IMR-90 (cell line): ENCODE data around the gene KLF16. TPM values are rescaled to one million over a fixed set of nuclear protein-coding genes. Genes with fewer than 3 reads are reported as not detected.
A peak's percentile ranks its signal among the peaks of the same experiment; 100 is the strongest.

Source experiments
- ATAC-seq: fragments of 200-7000 bp; cut with Tn5 transposase; 2 replicates; pipeline ENCODE4 v1.9.1; 2020; ENCODE audit warnings: low read depth, mild to moderate bottlenecking, moderate library complexity
- BruUV-seq: library from RNA; stranded (reverse); fragments of 400-500 nt; replicated peaks from 2 replicates; lab custom pipeline; 2021; lab: Mats Ljungman, UMichigan
- CTCF ChIA-PET: fragments of 300-600 bp; formaldehyde crosslinking; extraction: SDS; loops from one replicate; lab custom pipeline; 2021; ENCODE audit warnings: antibody characterized with exemption; lab: Yijun Ruan, JAX
- POLR2A ChIA-PET: fragments of 300-600 bp; sonication (Branson Sonifier 250); formaldehyde crosslinking; loops from one replicate; lab custom pipeline; 2022; ENCODE audit warnings: antibody characterized with exemption; ENCODE audit not compliant: unreplicated experiment; lab: Charles Lee
- DNase-seq: peaks from one replicate; pipeline ENCODE4 v3.0.0; 2013
- H2AFZ ChIP-seq: replicated peaks from 2 replicates; pipeline ENCODE3; 2013; ENCODE audit warnings: low read length, mild to moderate bottlenecking; ENCODE audit not compliant: poor library complexity
- H2AK5ac ChIP-seq: 2 replicates; pipeline ENCODE4 v1.6.1; 2013; ENCODE audit warnings: low read depth, low read length, inconsistent platforms
- H2AK9ac ChIP-seq: replicated peaks from 2 replicates; pipeline ENCODE3; 2013; ENCODE audit warnings: mild to moderate bottlenecking, low read depth, low read length, moderate library complexity; ENCODE audit not compliant: poor library complexity
- H2BK120ac ChIP-seq: 2 replicates; pipeline ENCODE4 v1.6.1; 2013; ENCODE audit warnings: low read depth, low read length, inconsistent platforms
- H2BK15ac ChIP-seq: 3 replicates; pipeline ENCODE4 v1.6.1; 2013; ENCODE audit warnings: low read depth, low read length, inconsistent platforms
- H2BK20ac ChIP-seq: 2 replicates; pipeline ENCODE4 v1.6.1; 2013; ENCODE audit warnings: low read depth, mild to moderate bottlenecking, inconsistent platforms, low read length, moderate library complexity
- H2BK5ac ChIP-seq: 2 replicates; pipeline ENCODE4 v1.6.1; 2013; ENCODE audit warnings: mild to moderate bottlenecking, low read depth, low read length, inconsistent platforms; ENCODE audit not compliant: poor library complexity, severe bottlenecking
- H3K14ac ChIP-seq: replicated peaks from 2 replicates; pipeline ENCODE4 v1.6.1; 2013; ENCODE audit warnings: low read depth, low read length, inconsistent platforms
- H3K18ac ChIP-seq: 2 replicates; pipeline ENCODE4 v1.6.1; 2013; ENCODE audit warnings: low read depth, low read length, control low read depth
- H3K23ac ChIP-seq: 2 replicates; pipeline ENCODE4 v1.6.1; 2013; ENCODE audit warnings: low read depth, low read length, inconsistent platforms
- H3K27ac ChIP-seq: 2 replicates; pipeline ENCODE4 v1.5.1; 2013; ENCODE audit warnings: mild to moderate bottlenecking, control low read depth, low read length; ENCODE audit not compliant: insufficient read depth
- H3K27me3 ChIP-seq: 2 replicates; pipeline ENCODE4 v1.6.1; 2013; ENCODE audit warnings: low read length; ENCODE audit not compliant: control insufficient read depth, insufficient read depth
- H3K36me3 ChIP-seq: 2 replicates; pipeline ENCODE4 v1.6.1; 2013; ENCODE audit warnings: low read length, mixed read lengths; ENCODE audit not compliant: control insufficient read depth, insufficient read depth
- H3K4ac ChIP-seq: 2 replicates; pipeline ENCODE4 v1.6.1; 2013; ENCODE audit warnings: low read depth, low read length, inconsistent platforms
- H3K4me1 ChIP-seq: 2 replicates; pipeline ENCODE4 v1.6.1; 2013; ENCODE audit warnings: low read length, mixed read lengths; ENCODE audit not compliant: control insufficient read depth, insufficient read depth
- H3K4me2 ChIP-seq: 2 replicates; pipeline ENCODE4 v1.6.1; 2013; ENCODE audit warnings: low read depth, mild to moderate bottlenecking, control low read depth, low read length, moderate library complexity
- H3K4me3 ChIP-seq: 2 replicates; pipeline ENCODE4 v1.5.1; 2013; ENCODE audit warnings: low read depth, mild to moderate bottlenecking, control low read depth, low read length, moderate library complexity; ENCODE audit not compliant: insufficient read depth
- H3K56ac ChIP-seq: 2 replicates; pipeline ENCODE4 v1.6.1; 2013; ENCODE audit warnings: low read length, inconsistent platforms; ENCODE audit not compliant: insufficient read depth; ENCODE audit errors: extremely low read depth
- H3K79me1 ChIP-seq, 2 experiments: 2 replicates each; pipeline ENCODE4 v1.6.1; 2013; ENCODE audit warnings: low read length in 2 of 2, inconsistent platforms in 1 of 2, low read depth in 1 of 2
- H3K9ac ChIP-seq: 2 replicates; pipeline ENCODE4 v1.6.1; 2013; ENCODE audit warnings: low read depth, low read length, control low read depth
- H3K9me1 ChIP-seq: 2 replicates; pipeline ENCODE4 v1.6.1; 2013; ENCODE audit warnings: low read length, inconsistent platforms; ENCODE audit not compliant: insufficient read depth
- H3K9me3 ChIP-seq: 2 replicates; pipeline ENCODE4 v1.6.1; 2013; ENCODE audit warnings: low read length; ENCODE audit not compliant: control insufficient read depth, insufficient read depth
- H4K20me1 ChIP-seq: 2 replicates; pipeline ENCODE4 v1.6.1; 2013; ENCODE audit warnings: low read length, inconsistent platforms; ENCODE audit not compliant: insufficient read depth
- H4K5ac ChIP-seq: 2 replicates; pipeline ENCODE4 v1.6.1; 2013; ENCODE audit warnings: mild to moderate bottlenecking, low read depth, low read length, control low read depth
- H4K8ac ChIP-seq, 2 experiments: 2 replicates each; pipeline ENCODE4 v1.6.1; 2013; ENCODE audit warnings: low read depth in 2 of 2, low read length in 2 of 2, control low read depth in 1 of 2, inconsistent platforms in 1 of 2
- H4K91ac ChIP-seq: 2 replicates; pipeline ENCODE4 v1.6.1; 2013; ENCODE audit warnings: low read depth, low read length, inconsistent platforms; ENCODE audit not compliant: insufficient read depth
- BHLHE40 ChIP-seq: fragments of 150-350 bp; IDR thresholded peaks from 2 replicates; pipeline ENCODE4 v1.6.1; 2016; ENCODE audit warnings: mild to moderate bottlenecking, low read depth, low read length
- CEBPB ChIP-seq: IDR thresholded peaks from 2 replicates; pipeline ENCODE4 v1.6.1; 2012; ENCODE audit warnings: low read depth, low read length, improper control_type of control experiment
- CHD1 ChIP-seq: IDR thresholded peaks from 2 replicates; pipeline ENCODE4 v1.6.1; 2012; ENCODE audit warnings: low read depth, low read length, improper control_type of control experiment
- CTCF ChIP-seq: conservative IDR thresholded peaks from 2 replicates; pipeline ENCODE4 v1.5.1; 2012; ENCODE audit warnings: mild to moderate bottlenecking, low read depth, low read length, improper control_type of control experiment
- ELK1 ChIP-seq: fragments of 150-350 bp; IDR thresholded peaks from 2 replicates; pipeline ENCODE4 v1.6.1; 2016; ENCODE audit warnings: low read depth, mild to moderate bottlenecking, low read length, moderate library complexity, borderline replicate concordance
- FOS ChIP-seq: fragments of 150-350 bp; IDR thresholded peaks from 2 replicates; pipeline ENCODE4 v1.6.1; 2016; ENCODE audit warnings: low read depth, low read length
- MAFK ChIP-seq: IDR thresholded peaks from 2 replicates; pipeline ENCODE4 v1.6.1; 2012; ENCODE audit warnings: low read depth, low read length, improper control_type of control experiment
- MAZ ChIP-seq: IDR thresholded peaks from 2 replicates; pipeline ENCODE4 v1.6.1; 2012; ENCODE audit warnings: low read depth, mild to moderate bottlenecking, low read length, improper control_type of control experiment, moderate library complexity, borderline replicate concordance
- MXI1 ChIP-seq: IDR thresholded peaks from 2 replicates; pipeline ENCODE4 v1.6.1; 2012; ENCODE audit warnings: low read depth, mild to moderate bottlenecking, low read length, moderate library complexity, borderline replicate concordance
- NFE2L2 ChIP-seq: fragments of 150-350 bp; IDR thresholded peaks from 2 replicates; pipeline ENCODE4 v1.6.1; 2016; ENCODE audit warnings: low read depth, mild to moderate bottlenecking, low read length
- POLR2A ChIP-seq: IDR thresholded peaks from 2 replicates; pipeline ENCODE4 v1.6.1; 2012; ENCODE audit warnings: mild to moderate bottlenecking, low read depth, low read length
- RAD21 ChIP-seq: IDR thresholded peaks from 2 replicates; pipeline ENCODE4 v1.6.1; 2012; ENCODE audit warnings: low read length, improper control_type of control experiment
- RCOR1 ChIP-seq: IDR thresholded peaks from 2 replicates; pipeline ENCODE4 v1.6.1; 2012; ENCODE audit warnings: mild to moderate bottlenecking, low read length, improper control_type of control experiment; ENCODE audit not compliant: insufficient replicate concordance
- RFX5 ChIP-seq: IDR thresholded peaks from 2 replicates; pipeline ENCODE4 v1.8.0; 2012; ENCODE audit warnings: low read depth, mild to moderate bottlenecking, low read length, moderate library complexity
- SMC3 ChIP-seq: fragments of 150-350 bp; IDR thresholded peaks from 2 replicates; pipeline ENCODE4 v1.6.1; 2016; ENCODE audit warnings: low read depth, mild to moderate bottlenecking, antibody characterized with exemption, low read length, moderate library complexity
- USF2 ChIP-seq: fragments of 150-350 bp; IDR thresholded peaks from 2 replicates; pipeline ENCODE4 v1.6.1; 2017; ENCODE audit warnings: mild to moderate bottlenecking, antibody characterized with exemption, low read length, low read depth
- WGBS, 2 experiments: methylation state at CpG; one replicate each; pipeline versions ENCODE4 v1.1.5 to v1.1.7; 2013; ENCODE audit warnings: missing lambda C conversion rate in 2 of 2; ENCODE audit not compliant: insufficient read length in 1 of 2; ENCODE audit errors: extremely low coverage in 2 of 2; 5-methylcytosine and 5-hydroxymethylcytosine counted together
- dilution Hi-C: fragments of 300-500 bp; cut with HindIII; formaldehyde crosslinking; loops from one replicate; pipeline ENCODE4 v1.14.3; 2018; ENCODE audit warnings: low sequenced_read_pairs; ENCODE audit not compliant: unreplicated experiment
- in situ Hi-C: fragments of 300-500 bp; cut with MboI; formaldehyde crosslinking; loops from 3 replicates; pipeline ENCODE4 v1.14.3; 2019; ENCODE audit warnings: low sequenced_read_pairs, inconsistent platforms, mixed read lengths
- intact Hi-C: fragments of 100-400 bp; cut with micrococcal nuclease; formaldehyde crosslinking; loops from 2 replicates; pipeline ENCODE4 v1.10.0; 2022
- polyA plus RNA-seq, 3 experiments: library from polyadenylated mRNA; depleted of rRNA; stranded (reverse); fragments of >200 nt; gene quantifications; 2 replicates each; pipeline ENCODE4 v1.2.3, GENCODE V29; 2012; ENCODE audit warnings: low replicate concordance in 1 of 3
- total RNA-seq: library from RNA; depleted of rRNA; stranded (reverse); fragments of >200 nt; gene quantifications from 2 replicates; pipeline ENCODE4 v1.2.3, GENCODE V29; 2012

Gene KLF16
- total and polyA plus RNA-seq, 2 of the 4 experiments (the other 2 are of a cell fraction): 0.90 to 13.1 TPM

GRCh38 chr19:1846517-1847204 lies 16.7 kb downstream of the KLF16 start:
- H3K4me1 ChIP-seq: peaks cover 10% of the 10 kb centered on the region
- dilution Hi-C loops: no loop called here
- no peak for DNase-seq
- no peak overlapping the region for H2AFZ ChIP-seq
- no peak overlapping the region for H3K14ac ChIP-seq
- no TSS peak for BruUV-seq
- no peak for ATAC-seq
- no peak overlapping the region for H4K91ac ChIP-seq
- H2BK15ac ChIP-seq: no peak overlapping the region
- H3K4ac ChIP-seq: no peak overlapping the region
- no peak overlapping the region for H3K27ac ChIP-seq
- H3K36me3 ChIP-seq: peaks cover 3% of the 10 kb centered on the region; the same call in 1 of the 2 replicates
- H4K8ac ChIP-seq: no peak overlapping the region
- H3K27me3 ChIP-seq: no peaks in the 10 kb centered on the region
- POLR2A ChIA-PET: no interaction called here
- no peaks in the 10 kb centered on the region for H3K9me1 ChIP-seq
- no peak overlapping the region for H4K5ac ChIP-seq
- no peaks in the 10 kb centered on the region for H3K9me3 ChIP-seq
- H3K56ac ChIP-seq: no peak overlapping the region
- no peak overlapping the region for H3K18ac ChIP-seq
- peaks cover 68% of the 10 kb centered on the region for H4K20me1 ChIP-seq
- TF ChIP-seq CTCF (no peak), BHLHE40 (no peak), ELK1 (no peak), MAFK (no peak), CEBPB (no peak), CHD1 (no peak), NFE2L2 (no peak), RAD21 (no peak), RCOR1 (no peak), MXI1 (no peak), RFX5 (no peak), USF2 (no peak), POLR2A (no peak), FOS (no peak), MAZ (no peak), SMC3 (no peak)
- H2BK20ac ChIP-seq: no peak overlapping the region
- CTCF ChIA-PET: no interaction called here
- H2BK120ac ChIP-seq: no peak overlapping the region
- peak overlapping the region; percentile 100 for H3K4me3 ChIP-seq
- H2AK9ac ChIP-seq: no peak overlapping the region
- 81% methylated on average over 12 of the region's 29 CpGs; no CpG with 5 or more reads in 1 of the 2 experiments for WGBS, 2 experiments
- no peak overlapping the region for H2BK5ac ChIP-seq
- H3K23ac ChIP-seq: no peak overlapping the region; the same call in 1 of the 2 replicates
- intact Hi-C loops: no loop called here
- in situ Hi-C loops: no loop called here
- peak overlapping the region; percentile 98 for H3K4me2 ChIP-seq
- H2AK5ac ChIP-seq: no peak overlapping the region
- peaks cover 8 to 72% of the 10 kb centered on the region in 2 experiments; a peak in 3 of 4 replicates for H3K79me1 ChIP-seq
- H3K9ac ChIP-seq: peak overlapping the region; percentile 19; the same call in 1 of the 2 replicates
